ENCODE results near the gene MDM4. TPM values are rescaled to one million over a fixed set of nuclear protein-coding genes. Genes with fewer than 3 reads are reported as not detected.
A peak's percentile ranks its signal among the peaks of the same experiment; 100 is the strongest.
"Not testable (repeated sequence)": the region's sequence is repeated elsewhere in the genome, so short reads cannot be mapped to it uniquely, and the experiment has no call there.

Gene MDM4
- total RNA-seq, 1 experiment from 2014 or later = 7.7 TPM

DNA sequence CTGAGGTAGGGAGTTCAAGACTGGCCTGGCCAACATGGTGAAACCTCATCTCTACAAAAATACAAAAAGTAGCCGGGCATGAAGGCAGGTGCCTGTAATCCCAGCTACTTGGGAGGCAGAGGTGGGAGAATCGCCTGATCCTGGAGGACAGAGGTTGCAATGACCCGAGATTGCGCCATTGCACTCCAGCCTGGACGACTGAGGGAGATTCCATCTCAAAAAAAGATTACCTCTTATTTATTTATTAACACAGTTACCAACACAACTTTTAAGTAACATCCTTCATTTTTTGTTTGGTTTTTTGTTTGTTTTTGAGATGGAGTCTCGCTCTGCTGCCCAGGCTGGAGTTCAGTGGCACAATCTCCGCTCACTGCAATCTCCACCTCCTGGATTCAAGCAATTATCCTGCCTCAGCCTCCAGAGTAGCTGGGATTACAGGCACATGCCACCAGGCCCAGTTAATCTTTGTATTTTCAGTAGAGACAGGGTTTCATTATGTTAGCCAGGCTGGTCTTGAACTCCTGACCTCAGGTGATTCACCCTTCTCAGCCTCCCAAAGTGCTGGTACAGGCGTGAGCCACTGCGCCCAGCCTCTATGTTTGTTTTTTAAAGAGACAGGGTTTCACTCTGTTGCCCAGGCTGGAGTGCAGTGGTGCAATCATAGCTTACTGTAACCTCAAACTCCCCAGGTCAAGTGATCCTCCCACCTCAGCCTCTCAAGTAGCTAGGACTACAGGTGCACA lies 29.5 kb upstream of the MDM4 start:
- in situ Hi-C loops (cut with HindIII; ENCODE audit: low sequenced_read_pairs); DNase-seq (ENCODE audit: low spot score): not testable (repeated sequence)

DNA sequence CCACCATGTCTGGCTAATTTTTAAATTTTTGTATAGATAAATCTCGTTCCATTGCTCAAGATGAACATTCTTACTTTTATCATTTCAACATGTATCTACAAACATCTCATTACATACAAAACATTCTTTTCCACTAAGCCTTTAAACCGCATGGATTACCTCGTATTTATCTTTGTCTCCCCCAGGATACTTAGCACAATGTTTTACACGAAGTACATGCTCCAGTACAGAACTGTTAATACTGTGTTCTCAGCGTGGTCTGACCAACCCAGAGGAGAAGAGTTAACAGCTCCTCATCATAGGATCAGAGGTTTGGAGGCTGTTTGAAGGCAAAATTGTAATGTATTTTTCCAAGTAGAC lies 29.0 kb upstream of the MDM4 start:
- in situ Hi-C loops (cut with HindIII; ENCODE audit: low sequenced_read_pairs) = no loop called here
- no peak for DNase-seq (ENCODE audit: low spot score)

GRCh38 chr1:204491655-204492054 lies 24.6 kb upstream of the MDM4 start:
- DNase-seq (ENCODE audit: low spot score) = no peak
- in situ Hi-C loops (cut with HindIII; ENCODE audit: low sequenced_read_pairs) = no loop called here

GRCh38 chr1:204493145-204493983 lies 22.8 kb upstream of the MDM4 start:
- DNase-seq (ENCODE audit: low spot score) = no peak
- in situ Hi-C loops (cut with HindIII; ENCODE audit: low sequenced_read_pairs) = no loop called here

DNA sequence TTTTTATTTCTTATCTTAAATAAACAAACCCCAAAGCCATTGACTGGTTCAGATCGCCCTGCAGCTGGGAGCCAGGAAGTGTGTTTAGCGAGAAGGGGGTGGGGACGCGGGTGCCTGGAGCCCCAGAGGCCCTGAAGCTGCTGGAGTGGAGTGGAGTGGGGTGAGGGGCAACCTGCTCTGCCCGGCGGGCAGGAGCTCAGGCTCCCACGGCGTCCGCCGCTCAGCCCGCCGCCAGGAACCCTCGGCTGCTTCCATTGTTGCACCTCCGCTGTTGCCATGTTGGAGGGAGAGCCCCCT lies 22.3 kb upstream of the MDM4 start:
- in situ Hi-C loops (cut with HindIII; ENCODE audit: low sequenced_read_pairs) = no loop called here
- peak; percentile 60 for DNase-seq (ENCODE audit: low spot score)

DNA sequence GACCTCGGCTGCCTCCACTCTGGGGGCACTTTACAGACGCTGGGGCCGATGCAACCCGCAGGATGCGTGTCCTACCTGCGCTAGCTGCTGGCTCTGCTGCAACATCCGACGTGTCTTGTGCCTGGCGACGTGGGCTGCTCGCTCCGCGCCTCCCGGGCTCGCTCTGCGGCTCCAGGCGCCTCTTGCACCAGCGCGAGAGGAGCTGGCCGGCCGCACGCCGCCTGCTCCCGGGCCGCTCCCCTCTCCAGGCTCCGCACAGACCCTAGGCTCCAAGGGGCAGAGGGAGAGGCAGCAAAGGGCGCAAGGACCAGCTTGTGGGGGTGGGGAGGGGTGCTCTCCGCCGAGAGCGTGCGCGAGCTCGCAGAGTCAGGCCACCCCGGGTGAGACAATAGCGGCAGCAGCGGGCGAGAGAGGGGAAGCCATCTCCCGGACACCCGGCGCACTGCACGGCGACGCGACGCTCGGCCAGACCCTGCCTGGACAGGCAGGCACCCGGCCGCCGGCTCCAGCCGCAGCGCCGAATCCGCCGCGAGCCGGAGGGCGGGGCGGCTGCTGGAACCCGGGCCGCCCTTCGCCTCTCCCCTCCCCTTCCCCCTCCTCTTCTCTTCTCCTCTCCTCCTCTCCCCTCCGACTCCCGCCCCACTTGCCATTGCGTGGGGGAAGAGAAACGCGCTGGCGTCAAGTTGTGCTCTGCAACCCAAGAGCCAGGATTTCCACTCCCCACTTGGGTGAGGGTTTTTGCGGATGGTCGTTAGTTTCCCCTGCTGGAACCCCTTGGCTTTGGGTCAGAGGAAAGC lies 21.7 kb upstream of the MDM4 start, which contains the start of gene PIK3C2B:
TSS of gene PIK3C2B (minus strand) at position 525 of the 797 bp plus-strand sequence. CDS start 25,003 bp downstream, outside the sequence.
- in situ Hi-C loops (cut with HindIII; ENCODE audit: low sequenced_read_pairs) = no loop called here
- DNase-seq (ENCODE audit: low spot score) = peak; percentile 89

DNA sequence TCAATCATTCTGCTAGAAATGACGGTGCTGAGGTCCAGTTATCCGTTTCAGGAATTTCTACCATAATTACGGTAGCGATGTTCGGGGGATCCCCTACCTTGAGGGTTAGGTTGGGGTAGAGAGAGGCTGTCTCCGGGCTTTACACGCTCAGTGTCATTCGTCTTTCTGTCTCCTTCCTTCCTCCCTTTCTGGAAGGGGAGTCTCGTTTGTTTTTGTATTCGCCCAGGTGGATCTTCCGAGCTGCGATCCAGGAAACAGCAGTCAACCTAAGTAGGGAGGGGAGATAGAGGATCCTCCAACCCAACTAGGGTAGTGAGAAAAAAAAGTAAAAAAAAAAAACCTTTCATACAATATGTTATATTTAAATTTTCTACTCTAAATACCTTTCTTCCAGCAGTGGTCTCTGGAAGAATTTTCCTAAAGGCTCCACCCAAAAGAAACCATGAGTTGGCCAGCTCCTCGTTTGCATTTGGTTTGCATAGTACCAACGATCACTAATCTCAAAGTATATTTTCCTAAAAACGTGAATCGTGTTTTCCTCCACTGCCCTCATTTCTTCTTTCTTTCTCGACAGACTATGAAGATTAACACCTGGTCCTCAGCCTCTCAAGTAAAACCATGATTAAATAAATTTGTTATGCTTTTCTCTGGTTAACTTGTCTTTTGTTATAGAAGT lies 21.0 kb upstream of the MDM4 start:
- DNase-seq (ENCODE audit: low spot score) = peak; percentile 60
- in situ Hi-C loops (cut with HindIII; ENCODE audit: low sequenced_read_pairs) = no loop called here

- no peak for DNase-seq (ENCODE audit: low spot score)
- in situ Hi-C loops (cut with HindIII; ENCODE audit: low sequenced_read_pairs) = no loop called here
Measured at GRCh38 chr1:204495777-204496176, 20.4 kb upstream of the MDM4 start.

- no peak for DNase-seq (ENCODE audit: low spot score)
- in situ Hi-C loops (cut with HindIII; ENCODE audit: low sequenced_read_pairs) = no loop called here
Measured at GRCh38 chr1:204498981-204499380, 17.2 kb upstream of the MDM4 start.

GRCh38 chr1:204499511-204500468 lies 16.4 kb upstream of the MDM4 start:
- DNase-seq (ENCODE audit: low spot score) = no peak
- in situ Hi-C loops (cut with HindIII; ENCODE audit: low sequenced_read_pairs) = no loop called here

DNA sequence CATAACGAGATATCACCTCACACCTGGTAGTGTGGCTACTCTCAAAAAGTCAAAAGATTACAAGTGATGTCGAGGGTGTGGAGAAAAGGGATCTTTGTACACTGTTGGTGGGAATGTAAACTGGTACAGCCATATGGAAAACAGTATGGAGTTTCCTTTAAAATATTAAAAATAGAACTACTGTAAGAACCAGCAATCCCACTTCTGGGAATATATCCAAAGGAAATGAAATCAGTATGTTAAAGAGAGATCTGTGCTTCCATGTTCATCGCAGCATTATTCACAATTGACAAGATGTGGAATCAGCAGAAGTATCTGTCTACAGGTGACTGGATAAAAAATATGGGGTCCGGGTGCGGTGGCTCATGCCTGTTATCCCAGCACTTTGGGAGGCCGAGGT lies 14.0 kb upstream of the MDM4 start:
- no peak for DNase-seq (ENCODE audit: low spot score)

DNA sequence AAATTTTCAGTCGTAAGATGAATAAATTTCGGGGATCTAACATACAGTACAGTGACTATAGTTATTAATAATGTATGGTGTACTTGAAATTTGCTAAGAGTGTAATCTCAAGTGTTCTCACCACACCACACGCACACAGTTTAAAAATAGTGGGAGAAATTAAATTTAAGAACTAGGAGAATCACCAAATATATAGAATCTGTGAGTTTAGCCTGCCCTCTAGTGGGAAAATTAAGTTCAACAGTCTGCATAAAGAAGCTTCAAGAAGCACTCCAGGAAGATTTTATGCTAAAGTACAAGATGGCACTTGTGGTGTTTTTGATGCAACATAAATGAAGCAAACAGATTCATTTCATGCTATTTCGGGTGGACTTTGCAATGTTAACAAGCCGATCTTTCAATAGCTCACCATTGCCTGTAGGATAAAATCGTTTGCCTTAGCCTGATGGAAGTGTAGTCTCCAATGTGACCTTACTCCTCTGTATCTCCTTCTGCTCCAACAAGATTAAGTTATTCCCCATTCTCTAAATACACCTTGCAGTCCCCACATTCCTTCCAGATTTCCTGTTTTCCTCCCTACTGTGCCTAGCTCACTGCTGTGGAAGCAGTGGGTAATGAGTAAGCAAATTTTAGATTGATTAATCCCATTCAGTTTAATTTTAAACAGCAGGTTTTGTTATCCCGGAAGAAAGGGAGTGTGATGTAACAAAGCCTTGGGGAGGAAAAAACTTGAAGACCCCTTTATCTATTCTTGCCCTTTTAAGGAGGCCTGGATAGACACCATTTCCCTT lies 12.9 kb upstream of the MDM4 start:
- peak; percentile 87 for DNase-seq (ENCODE audit: low spot score)
- in situ Hi-C loops (cut with HindIII; ENCODE audit: low sequenced_read_pairs) = no loop called here

More for the DNA sequence above, 14.0 kb upstream of the MDM4 start:
- in situ Hi-C loops (cut with HindIII; ENCODE audit: low sequenced_read_pairs) = no loop called here

- DNase-seq (ENCODE audit: low spot score) = no peak
- in situ Hi-C loops (cut with HindIII; ENCODE audit: low sequenced_read_pairs) = no loop called here
Measured at GRCh38 chr1:204503913-204504519, 12.2 kb upstream of the MDM4 start.

- no peak for DNase-seq (ENCODE audit: low spot score)
- in situ Hi-C loops (cut with HindIII; ENCODE audit: low sequenced_read_pairs) = no loop called here
Measured at GRCh38 chr1:204505674-204506200, 10.5 kb upstream of the MDM4 start.

- DNase-seq (ENCODE audit: low spot score) = peak; percentile 92
- in situ Hi-C loops (cut with HindIII; ENCODE audit: low sequenced_read_pairs) = no loop called here
Measured at GRCh38 chr1:204506201-204506968, 9.8 kb upstream of the MDM4 start.

DNA sequence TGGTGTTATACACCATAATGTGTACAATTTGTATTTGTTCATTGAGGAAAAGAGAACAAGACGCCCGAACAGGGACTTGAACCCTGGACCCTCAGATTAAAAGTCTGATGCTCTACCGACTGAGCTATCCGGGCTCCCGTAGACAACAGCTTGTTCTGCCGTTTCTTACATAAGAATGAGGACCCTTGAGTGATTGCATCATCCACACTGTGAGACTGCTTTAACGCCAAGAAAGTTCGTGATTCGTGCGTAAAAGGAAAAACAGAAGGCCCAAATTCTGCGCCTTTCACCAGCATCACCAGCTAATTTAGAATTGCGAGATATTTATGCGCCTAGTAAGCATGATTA lies 9.3 kb upstream of the MDM4 start:
- in situ Hi-C loops (cut with HindIII; ENCODE audit: low sequenced_read_pairs) = no loop called here

More for the DNA sequence above, 9.3 kb upstream of the MDM4 start:
- peak; percentile 95 for DNase-seq (ENCODE audit: low spot score)

All from G401 (cell line).